Gastroesophageal sphincter (tissue), 3 donors: ENCODE measurements around the gene RNF128.

Experiments used
- POLR2A ChIP-seq, 2 donors: fragments of 450-650 bp; IDR thresholded peaks; one replicate each; pipeline ENCODE4 v1.6.1; 2017; ENCODE audit warnings: antibody characterized with exemption in 2 of 2, mild to moderate bottlenecking in 2 of 2, moderate library complexity in 1 of 2
- TF ChIP-seq, protein P1 (sequence below), 4 experiments: fragments of 200-600 bp in 2 of 4; fragments of 450-650 bp in 2 of 4; sonication (generic) in 1 of 4; IDR thresholded peaks; one replicate each; pipeline ENCODE4 v1.5.1; 2017 to 2019; ENCODE audit warnings: antibody characterized with exemption in 4 of 4, mild to moderate bottlenecking in 2 of 4, moderate library complexity in 2 of 4

DNA sequence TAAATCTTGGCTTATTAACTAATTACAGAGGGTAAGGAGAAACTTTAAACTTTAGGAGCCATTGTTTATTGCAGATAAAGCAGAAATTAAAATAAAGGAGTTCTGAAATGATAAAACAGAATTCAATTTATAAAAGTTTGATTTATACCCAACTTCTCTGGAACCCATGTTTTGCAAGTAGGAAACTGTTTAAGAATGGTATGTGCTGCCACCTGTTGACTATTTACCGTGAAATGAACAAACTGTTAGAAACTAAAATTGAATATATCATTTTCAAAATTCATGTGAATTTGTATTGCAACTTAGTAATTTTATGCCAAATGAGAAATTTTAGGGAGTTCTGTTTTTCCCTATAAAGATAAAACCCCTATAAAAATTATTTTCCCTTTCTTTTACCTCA is 65.0 kb downstream of the RNF128 start:
- TF ChIP-seq, protein P1, sequence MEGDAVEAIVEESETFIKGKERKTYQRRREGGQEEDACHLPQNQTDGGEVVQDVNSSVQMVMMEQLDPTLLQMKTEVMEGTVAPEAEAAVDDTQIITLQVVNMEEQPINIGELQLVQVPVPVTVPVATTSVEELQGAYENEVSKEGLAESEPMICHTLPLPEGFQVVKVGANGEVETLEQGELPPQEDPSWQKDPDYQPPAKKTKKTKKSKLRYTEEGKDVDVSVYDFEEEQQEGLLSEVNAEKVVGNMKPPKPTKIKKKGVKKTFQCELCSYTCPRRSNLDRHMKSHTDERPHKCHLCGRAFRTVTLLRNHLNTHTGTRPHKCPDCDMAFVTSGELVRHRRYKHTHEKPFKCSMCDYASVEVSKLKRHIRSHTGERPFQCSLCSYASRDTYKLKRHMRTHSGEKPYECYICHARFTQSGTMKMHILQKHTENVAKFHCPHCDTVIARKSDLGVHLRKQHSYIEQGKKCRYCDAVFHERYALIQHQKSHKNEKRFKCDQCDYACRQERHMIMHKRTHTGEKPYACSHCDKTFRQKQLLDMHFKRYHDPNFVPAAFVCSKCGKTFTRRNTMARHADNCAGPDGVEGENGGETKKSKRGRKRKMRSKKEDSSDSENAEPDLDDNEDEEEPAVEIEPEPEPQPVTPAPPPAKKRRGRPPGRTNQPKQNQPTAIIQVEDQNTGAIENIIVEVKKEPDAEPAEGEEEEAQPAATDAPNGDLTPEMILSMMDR (IDR thresholded peaks at IDR 0.05) = peak in 1 of 4 experiments; percentile 20
- TF ChIP-seq POLR2A (IDR thresholded peaks at IDR 0.05) = no peak
